GM18519 (cell line): ENCODE measurements around the gene IGSF23.
"Not testable (repeated sequence)": the region's sequence is repeated elsewhere in the genome, so short reads cannot be mapped to it uniquely, and the experiment has no call there.

Experiments
- ATAC-seq: cut with Tn5 transposase; IDR thresholded peaks from one replicate; pipeline ENCODE4 v1.9.1; 2021; ENCODE audit warnings: mild to moderate bottlenecking, moderate library complexity; ENCODE audit not compliant: unreplicated experiment, low FRiP score

IGSF23 gene

GRCh38 chr19:44684396-44684795, 71.0 kb downstream of the IGSF23 start:
- ATAC-seq = not testable (repeated sequence)

- no peak for ATAC-seq
These were observed 71.8 kb downstream of the IGSF23 start for GRCh38 chr19:44684892-44685863.

- no peak for ATAC-seq
These were observed 72.5 kb downstream of the IGSF23 start for GRCh38 chr19:44685877-44686276.
